Frontal cortex (tissue), 4 donors: Measurements from ENCODE around the gene ACSF3. TPM values are rescaled to one million over a fixed set of nuclear protein-coding genes. Genes with fewer than 3 reads are reported as not detected.

ENCODE experiments used
- DNase-seq, 2 donors: peaks; one replicate each; pipeline ENCODE4 v3.0.0; 2012; ENCODE audit warnings: low spot score in 2 of 2
- FAIRE-seq: peaks from 2 replicates; lab custom pipeline; 2012; peaks lifted over from hg19 to GRCh38; lab: Jason Lieb, UNC
- total RNA-seq: library from RNA; depleted of rRNA; stranded (reverse); fragments of >200 nt; gene quantifications from one replicate; pipeline ENCODE4 v1.2.3, GENCODE V29; 2014
- donor health status: control.
- donor health status: control.
- donor health status: control.

The ACSF3 gene
- total RNA-seq, 1 donor from 2014 or later, result 9.0 TPM

DNA sequence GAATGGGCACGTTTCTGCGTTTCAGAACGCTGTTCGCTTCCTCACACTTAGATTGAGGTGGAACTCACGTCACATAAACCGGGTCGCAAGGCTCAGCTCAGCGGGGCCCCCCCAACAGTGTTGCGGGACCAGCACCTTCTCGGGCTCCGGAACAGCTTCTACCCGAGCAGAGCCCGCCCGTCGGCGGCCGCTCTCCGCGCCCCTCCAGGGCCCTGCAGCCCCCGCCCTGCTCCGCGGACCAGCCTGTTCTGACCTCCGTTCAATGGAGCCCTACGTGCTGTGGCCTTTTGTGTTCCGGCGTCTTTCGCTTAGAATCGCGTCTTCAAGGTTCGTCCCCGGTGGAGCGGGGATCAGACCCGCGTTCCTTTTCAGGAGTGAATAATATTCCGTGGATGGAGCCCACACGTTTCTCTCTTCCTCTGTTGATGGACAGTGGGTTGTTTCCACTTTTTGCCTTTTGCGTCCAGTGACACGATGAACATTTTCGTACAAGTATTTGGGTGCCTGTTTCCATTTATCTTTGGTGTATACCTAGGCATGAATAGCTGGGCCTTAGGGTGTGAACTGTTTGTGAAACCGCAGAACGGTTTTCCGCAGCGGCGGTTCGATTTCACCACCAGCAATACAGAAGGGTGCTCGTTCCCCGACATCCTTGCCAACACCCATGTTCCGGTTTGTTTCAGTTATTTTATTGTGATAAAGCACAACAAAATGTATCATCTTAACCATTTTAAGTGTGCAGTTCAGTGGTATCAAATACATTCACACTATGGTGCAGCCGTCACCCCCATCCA lies 109.0 kb downstream of the ACSF3 start:
- DNase-seq (no peak), FAIRE-seq (no peak)

Other genes with a start within 250 kb of the ACSF3 start
- gene GALNS, start 236.9 kb upstream of the ACSF3 start, total RNA-seq, result 5.7 TPM
- gene TRAPPC2L, start 236.7 kb upstream of the ACSF3 start, total RNA-seq, result 26.5 TPM
- gene PABPN1L, start 227.2 kb upstream of the ACSF3 start, total RNA-seq, result not detected
- 0.82 TPM for gene CBFA2T3, start 116.6 kb upstream of the ACSF3 start, total RNA-seq
- gene CDH15, start 77.9 kb downstream of the ACSF3 start, total RNA-seq, result 0.41 TPM
- not detected for gene SLC22A31, start 106.7 kb downstream of the ACSF3 start, total RNA-seq
- 14.7 TPM for gene ZNF778, start 123.9 kb downstream of the ACSF3 start, total RNA-seq